Measurements from ENCODE around the gene DGKK. TPM values are rescaled to one million over a fixed set of nuclear protein-coding genes. Genes with fewer than 3 reads are reported as not detected.
"Not testable (repeated sequence)": the region's sequence is repeated elsewhere in the genome, so short reads cannot be mapped to it uniquely, and the experiment has no call there.

The DGKK gene
- total RNA-seq, 1 donor from 2014 or later, result not detected

- no peak for DNase-seq (ENCODE audit: low spot score)
- intact Hi-C loops (cut with DNase I), result no loop called here
These were observed 33.8 kb downstream of the DGKK start for GRCh38 chrX:50436797-50437196.

- intact Hi-C loops (cut with DNase I), result no loop called here
- no peak for DNase-seq (ENCODE audit: low spot score)
These were observed 37.8 kb downstream of the DGKK start for GRCh38 chrX:50432829-50433289.

DNA sequence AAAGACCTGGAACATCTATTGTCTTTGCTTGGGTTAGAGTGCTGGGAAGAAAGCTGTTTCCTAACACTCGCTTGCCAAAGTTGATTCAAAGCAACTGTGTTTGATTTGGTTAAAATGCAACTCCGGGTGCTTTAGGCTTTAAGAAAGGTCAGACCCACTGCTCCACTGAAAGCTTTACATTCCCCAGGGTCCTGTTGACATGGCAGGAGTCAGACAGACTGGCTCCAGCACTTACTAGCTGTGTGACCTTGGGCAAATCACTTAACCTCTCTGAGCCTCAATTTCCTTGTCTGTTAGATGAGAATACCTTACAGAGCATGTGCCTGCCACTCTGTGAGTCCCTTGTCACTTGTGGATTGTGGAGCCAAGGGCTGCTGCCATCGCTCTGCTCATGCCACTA, 39.0 kb downstream of the DGKK start:
- no peak for DNase-seq (ENCODE audit: low spot score)
- intact Hi-C loops (cut with DNase I), result no loop called here

- no peak for DNase-seq (ENCODE audit: low spot score)
- intact Hi-C loops (cut with DNase I), result no loop called here
These were observed 39.6 kb downstream of the DGKK start for GRCh38 chrX:50430917-50431575.

DNA sequence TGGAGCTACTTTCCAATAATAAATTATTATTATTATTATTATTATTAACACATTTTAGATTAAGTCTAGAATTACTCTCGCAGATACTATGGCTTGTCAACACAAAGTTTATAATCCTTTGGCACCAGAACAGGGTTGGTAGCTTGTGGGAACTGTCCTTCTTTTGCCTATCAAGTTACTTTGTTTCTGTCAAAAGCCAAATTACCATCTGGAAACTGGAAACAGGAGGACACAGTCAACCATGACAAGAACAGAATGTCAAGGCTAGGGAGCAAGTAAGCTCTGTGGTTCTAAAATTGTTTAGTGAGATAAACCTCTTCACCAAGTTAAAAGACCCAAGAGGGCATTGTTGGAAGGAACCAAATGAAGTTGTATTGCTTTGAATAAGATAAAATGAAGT, 42.5 kb downstream of the DGKK start:
- intact Hi-C loops (cut with DNase I), result no loop called here
- no peak for DNase-seq (ENCODE audit: low spot score)

- intact Hi-C loops (cut with DNase I), result no loop called here
- no peak for DNase-seq (ENCODE audit: low spot score)
These were observed 62.6 kb downstream of the DGKK start for GRCh38 chrX:50407976-50408375.

DNA sequence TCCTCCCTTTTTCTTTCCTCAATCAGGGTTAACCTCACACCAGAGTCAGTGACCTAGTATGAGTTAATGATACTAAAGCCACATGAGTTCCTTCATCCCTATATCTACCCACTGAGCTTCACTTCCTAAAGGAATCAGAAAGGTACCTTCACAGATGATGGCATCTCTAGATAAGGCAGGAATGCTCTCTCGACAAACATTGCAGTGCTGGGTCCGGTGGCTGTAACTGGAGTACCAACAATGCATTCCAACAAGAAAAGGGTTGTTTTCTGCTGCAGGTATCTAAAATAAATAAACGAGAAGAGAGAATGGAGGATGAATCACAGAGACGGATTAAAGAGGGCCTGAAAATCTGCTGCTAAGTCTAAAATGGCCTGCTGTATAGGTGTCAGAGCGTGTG, 66.7 kb downstream of the DGKK start:
- intact Hi-C loops (cut with DNase I), result no loop called here

DNA sequence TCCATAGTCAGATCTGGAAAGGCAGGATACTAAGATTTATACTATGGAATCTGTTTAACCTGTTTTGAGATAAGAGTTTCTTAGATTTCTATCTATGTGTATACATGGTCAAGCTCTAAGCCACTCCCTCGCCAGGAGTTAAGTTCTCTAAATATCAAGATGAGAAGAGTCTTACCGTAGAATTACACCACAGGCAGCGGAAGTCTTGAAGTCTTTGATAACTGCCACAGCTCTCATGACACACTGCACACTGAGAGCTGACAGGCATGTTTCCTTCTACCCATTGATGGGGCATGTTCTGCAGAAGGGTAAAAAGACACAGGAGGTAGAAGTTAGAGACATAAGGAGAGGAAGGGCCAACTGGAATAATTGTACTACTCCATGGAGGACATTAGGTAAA, 67.7 kb downstream of the DGKK start:
- DNase-seq (ENCODE audit: low spot score), result no peak
- intact Hi-C loops (cut with DNase I), result no loop called here

More for the DNA sequence above, 66.7 kb downstream of the DGKK start:
- no peak for DNase-seq (ENCODE audit: low spot score)

- intact Hi-C loops (cut with DNase I), result no loop called here
- DNase-seq (ENCODE audit: low spot score), result no peak
These were observed 76.7 kb downstream of the DGKK start for GRCh38 chrX:50393902-50394301.

GRCh38 chrX:50386520-50386919, 84.1 kb downstream of the DGKK start:
- intact Hi-C loops (cut with DNase I), result no loop called here
- DNase-seq (ENCODE audit: low spot score), result no peak

- DNase-seq (ENCODE audit: low spot score), result no peak
- intact Hi-C loops (cut with DNase I), result no loop called here
These were observed 88.8 kb downstream of the DGKK start for GRCh38 chrX:50381729-50382415.

DNA sequence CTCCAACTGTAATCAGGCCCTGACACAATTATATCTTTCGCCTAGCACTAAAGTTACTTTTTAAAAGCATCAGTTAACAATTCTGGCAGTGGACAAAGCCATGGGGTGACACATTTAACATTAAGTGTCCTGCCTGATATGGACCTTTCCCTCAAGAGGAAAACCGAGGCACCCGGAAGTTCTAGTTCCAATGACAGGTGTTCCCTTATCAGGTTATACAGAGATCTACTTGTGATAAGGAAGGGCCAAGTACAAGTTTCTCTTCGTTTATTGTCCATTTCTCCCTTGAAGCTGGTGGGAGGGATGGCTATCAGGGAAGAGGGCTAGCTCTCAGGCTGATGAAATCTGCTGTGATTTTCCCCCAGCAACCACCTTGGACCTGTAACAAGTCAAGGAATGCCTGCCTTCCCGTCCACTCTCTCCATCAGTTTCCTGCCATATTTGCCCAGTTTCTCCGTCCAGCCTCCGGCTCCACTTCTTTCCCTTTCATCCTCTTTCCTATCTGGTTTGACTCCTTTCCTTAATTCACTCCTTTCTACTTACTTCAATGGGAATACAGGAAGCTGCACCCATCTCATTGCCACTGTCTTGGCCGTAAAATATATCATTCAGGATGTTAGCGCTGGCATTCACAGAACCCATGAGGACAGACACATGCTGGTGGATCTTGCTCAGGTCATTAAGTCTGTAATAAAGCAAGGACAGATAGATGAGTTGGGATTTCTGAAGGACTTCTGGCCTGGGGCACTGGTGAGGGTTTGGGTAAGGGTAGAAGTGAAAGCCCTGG, 95.0 kb downstream of the DGKK start:
- DNase-seq (ENCODE audit: low spot score), result no peak
- intact Hi-C loops (cut with DNase I), result no loop called here

GRCh38 chrX:50372966-50373365, 97.7 kb downstream of the DGKK start:
- intact Hi-C loops (cut with DNase I), result no loop called here
- no peak for DNase-seq (ENCODE audit: low spot score)

DNA sequence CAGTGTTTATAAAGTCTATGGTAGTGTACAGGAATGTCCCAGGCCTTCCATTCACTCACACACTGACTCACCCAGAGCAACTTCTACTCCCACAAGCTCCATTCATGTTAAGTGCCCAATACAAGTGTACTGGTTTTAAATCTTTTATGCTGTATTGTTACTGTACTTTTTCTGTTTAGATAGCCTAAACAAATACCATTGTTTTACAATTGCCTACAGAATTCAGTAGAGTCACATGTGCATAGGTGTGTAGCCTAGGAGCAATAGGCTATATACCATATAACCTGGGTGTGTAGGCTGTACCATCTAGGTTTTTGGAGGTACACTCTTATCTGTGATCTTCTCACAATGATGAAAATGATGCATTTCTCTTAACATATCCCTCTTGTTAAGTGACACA, 126.7 kb downstream of the DGKK start:
- intact Hi-C loops (cut with DNase I), result no loop called here
- no peak for DNase-seq (ENCODE audit: low spot score)

DNA sequence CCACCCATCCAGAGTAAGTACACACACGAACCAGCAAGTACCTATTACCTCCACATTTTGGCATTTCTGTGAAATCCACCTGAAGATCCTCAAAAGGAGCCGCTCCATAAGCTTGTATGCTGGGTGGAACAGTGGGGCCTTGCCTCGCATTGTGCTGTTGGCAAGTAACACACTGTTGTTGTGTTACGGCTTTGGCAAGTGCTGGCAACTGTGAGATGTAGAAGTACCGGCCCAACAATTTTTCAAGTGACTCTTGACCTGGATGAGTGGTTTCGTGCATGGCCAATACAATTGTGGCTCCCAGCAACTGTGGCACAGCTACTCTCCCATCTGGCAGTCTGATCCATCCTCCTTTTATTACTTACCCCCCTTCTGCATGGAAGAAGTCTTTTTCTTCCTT, 137.3 kb downstream of the DGKK start:
- intact Hi-C loops (cut with DNase I), result no loop called here
- no peak for DNase-seq (ENCODE audit: low spot score)

GRCh38 chrX:50332668-50333067, 138.0 kb downstream of the DGKK start:
- intact Hi-C loops (cut with DNase I); DNase-seq (ENCODE audit: low spot score): not testable (repeated sequence)

- no peak for DNase-seq (ENCODE audit: low spot score)
- intact Hi-C loops (cut with DNase I), result no loop called here
These were observed 143.4 kb downstream of the DGKK start for GRCh38 chrX:50327235-50327634.
